Measurements from ENCODE around the gene STX12.
"Not testable (repeated sequence)": the region's sequence is repeated elsewhere in the genome, so short reads cannot be mapped to it uniquely, and the experiment has no call there.

The STX12 gene

GRCh38 chr1:27795601-27796000, 22.6 kb downstream of the STX12 start:
- H3K27ac ChIP-seq = no peak overlapping the region
- TF ChIP-seq CTCF (conservative IDR thresholded peaks at IDR 0.05) = no peak

DNA sequence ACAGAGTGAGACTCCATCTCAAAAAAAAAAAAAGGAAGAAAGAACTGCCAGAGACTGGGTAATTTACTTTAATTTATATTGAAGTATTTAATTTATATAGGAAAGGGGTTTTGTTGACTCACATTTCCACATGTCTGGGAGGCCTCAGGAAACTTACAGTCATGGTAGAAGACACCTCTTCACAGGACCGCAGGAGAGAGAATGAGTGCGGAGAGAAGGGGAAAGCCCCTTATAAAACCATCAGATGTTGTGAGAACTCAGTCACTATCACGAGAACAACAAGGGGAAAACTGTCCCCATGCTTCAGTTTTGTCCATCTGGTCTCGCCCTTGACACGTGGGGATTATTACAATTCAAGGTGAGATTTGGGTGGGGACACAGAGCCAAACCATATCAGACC, 31.8 kb downstream of the STX12 start:
- no peak for TF ChIP-seq CTCF (conservative IDR thresholded peaks at IDR 0.05)

DNA sequence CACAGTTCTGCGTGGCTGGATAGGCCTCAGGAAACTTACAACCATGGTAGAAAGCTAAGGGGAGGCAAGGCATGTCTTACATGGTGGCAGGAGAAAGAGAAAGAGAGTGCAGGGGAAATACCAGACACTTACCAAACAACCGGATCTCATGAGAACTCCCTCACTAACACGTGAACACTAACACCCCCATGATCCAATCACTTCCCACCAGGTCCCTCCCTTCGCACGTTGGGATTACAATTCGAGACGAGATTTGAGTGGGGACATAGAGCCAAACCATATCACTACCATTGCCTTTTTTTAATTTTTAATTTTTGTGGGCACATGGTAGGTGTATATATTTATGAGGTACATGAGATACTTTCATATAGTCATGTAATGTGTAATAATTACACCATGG, 33.7 kb downstream of the STX12 start:
- TF ChIP-seq CTCF (conservative IDR thresholded peaks at IDR 0.05) = no peak
- H3K27ac ChIP-seq = no peak overlapping the region

More for the DNA sequence above, 31.8 kb downstream of the STX12 start:
- no peak overlapping the region for H3K27ac ChIP-seq

- H3K27ac ChIP-seq = no peak overlapping the region
- TF ChIP-seq CTCF (conservative IDR thresholded peaks at IDR 0.05) = no peak
Measured at GRCh38 chr1:27807385-27807784, 34.4 kb downstream of the STX12 start.

DNA sequence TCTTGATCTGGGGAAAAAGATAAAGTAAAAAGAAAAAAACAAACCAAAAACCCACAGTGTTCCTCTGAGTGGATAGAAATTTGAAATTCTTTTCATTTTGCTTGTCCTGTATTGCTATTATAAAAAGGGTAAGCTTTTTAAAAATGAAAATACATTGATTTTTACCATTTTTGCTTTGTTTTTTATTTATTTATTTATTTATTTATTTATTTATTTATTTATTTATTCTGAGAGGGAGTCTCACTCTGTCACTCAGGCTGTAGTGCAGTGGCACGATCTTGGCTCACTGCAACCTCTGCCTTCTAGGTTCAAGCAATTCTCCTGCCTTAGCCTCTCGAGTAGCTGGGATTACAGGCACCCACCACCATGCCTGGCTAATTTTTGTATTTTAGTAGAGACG, 35.1 kb downstream of the STX12 start:
- H3K27ac ChIP-seq = not testable (repeated sequence)

GRCh38 chr1:27809883-27810282, 36.9 kb downstream of the STX12 start:
- no peak overlapping the region for H3K27ac ChIP-seq
- TF ChIP-seq CTCF (conservative IDR thresholded peaks at IDR 0.05) = no peak

GRCh38 chr1:27811741-27812500, 38.9 kb downstream of the STX12 start:
- H3K27ac ChIP-seq = no peak overlapping the region
- TF ChIP-seq CTCF (conservative IDR thresholded peaks at IDR 0.05) = no peak

DNA sequence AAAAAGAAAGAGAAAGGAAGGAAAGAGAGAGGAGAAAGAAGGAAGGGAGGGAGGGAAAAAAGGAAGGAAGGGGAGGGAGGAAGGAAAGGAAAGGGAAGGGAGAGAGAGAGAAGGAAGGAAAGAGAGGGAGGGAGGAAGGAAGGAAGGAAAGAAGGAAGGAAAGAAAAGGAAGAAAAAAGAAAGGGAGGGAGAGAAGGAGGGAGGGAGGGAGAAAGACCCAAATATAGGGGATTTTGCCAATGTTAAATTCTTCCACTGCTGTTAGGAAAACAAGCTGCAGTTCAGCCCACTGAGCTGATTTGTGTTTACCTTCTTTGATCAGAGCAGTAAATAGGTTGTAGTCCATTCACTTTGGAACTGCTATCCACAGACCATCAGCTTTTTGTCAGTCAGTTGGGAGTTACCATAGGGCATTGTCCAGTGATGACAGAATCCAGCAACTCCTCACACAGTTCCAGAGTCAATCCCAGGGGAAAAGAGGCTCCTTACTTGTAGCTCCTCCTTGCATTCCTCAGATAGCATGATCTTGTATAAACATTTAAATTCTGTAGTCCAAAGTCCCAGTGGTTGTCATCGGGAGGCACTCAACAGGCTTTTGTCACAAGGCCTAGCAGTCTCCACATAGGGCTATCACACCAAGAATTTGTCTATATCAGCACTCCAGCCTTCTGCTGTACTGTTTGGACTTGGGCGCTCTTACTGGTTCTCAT, 44.1 kb downstream of the STX12 start:
- H3K27ac ChIP-seq = no peak overlapping the region
- no peak for TF ChIP-seq CTCF (conservative IDR thresholded peaks at IDR 0.05)
